Measurements from ENCODE around the gene TCAP. TPM values are rescaled to one million over a fixed set of nuclear protein-coding genes. Genes with fewer than 3 reads are reported as not detected.
A peak's percentile ranks its signal among the peaks of the same experiment; 100 is the strongest.

The TCAP gene
- total RNA-seq, 1 donor from 2014 or later = 5.3 TPM

DNA sequence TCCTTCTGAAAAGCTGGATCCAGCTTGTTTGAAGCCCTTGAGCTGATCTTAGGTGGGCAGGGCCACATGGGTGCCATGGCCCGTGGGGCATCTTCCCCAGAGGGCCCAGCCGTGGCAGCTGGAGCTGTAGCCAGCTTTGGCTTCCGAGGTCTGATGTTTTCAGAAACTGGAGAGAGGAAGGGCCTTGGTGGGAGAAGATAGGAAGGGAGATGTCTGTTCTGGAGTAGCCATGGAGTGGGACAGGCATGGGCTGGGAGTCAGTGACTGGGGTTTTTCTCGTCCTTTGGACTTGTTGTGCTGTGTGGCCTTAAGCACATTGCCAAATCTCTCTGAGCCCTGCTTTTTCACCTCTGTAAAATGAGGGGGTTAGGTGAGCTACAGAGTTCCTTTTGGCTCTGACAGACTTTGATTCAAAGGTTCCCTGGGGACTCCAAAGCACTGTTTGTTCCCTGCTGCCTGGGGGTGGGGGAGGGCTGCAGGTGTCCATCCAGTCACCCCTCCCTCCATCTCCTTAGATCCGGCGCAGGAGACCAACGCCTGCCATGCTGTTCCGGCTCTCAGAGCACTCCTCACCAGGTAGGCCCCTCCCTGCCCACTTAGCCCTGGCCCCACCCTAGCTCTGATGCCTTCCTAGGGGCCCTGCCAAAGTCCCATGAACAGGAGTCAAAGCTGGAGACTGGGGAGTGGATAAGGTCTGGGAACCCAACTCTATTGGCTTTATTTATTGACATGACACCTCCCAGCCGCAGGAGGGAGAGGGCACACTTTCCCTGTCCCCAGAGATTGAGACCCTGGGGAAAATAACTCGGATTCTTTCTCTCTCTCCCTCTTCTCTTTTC is 36.3 kb upstream of the TCAP start:
- H3K27me3 ChIP-seq = peaks cover 33% of the 10 kb centered on the region
- H3K27ac ChIP-seq = peak overlapping the region; percentile 24
- intact Hi-C loops (cut with DNase I) = loop anchor here (10.0 kb wide), 1 partner anchor 126 kb away; no protein-coding TSS in a partner anchor
- DNase-seq = peak; percentile 88
- peak; percentile 73 for ATAC-seq
- no peaks in the 10 kb centered on the region for H3K4me1 ChIP-seq
- TF ChIP-seq CTCF (IDR thresholded peaks at IDR 0.05) = no peak
- no peaks in the 10 kb centered on the region for H3K9me3 ChIP-seq
- peak overlapping the region; percentile 16 for H3K4me3 ChIP-seq
- no peaks in the 10 kb centered on the region for H3K36me3 ChIP-seq

DNA sequence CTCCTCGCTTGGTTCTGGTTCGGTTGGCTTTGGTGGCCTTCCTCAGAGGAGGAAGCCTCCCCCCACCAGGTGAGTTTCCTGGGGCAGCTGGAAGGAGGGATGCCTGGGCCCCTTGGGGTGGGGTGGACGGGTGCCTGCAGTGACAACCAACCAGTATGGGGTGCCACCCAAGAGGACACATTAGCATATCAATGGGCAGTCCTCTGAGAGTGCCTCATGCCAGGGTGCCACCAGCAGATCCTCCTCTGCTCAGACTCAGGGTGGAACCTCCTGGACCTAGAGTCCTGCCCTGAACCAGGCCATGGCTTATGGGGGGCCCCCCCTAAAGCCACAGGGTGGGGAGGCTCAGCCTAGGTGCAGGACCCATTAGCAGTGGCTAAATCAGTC is 35.7 kb upstream of the TCAP start:
- Histone ChIP-seq H3K27me3 (peaks cover 33% of the 10 kb centered on the region), H3K27ac (peak overlapping the region; percentile 24), H3K4me1 (no peaks in the 10 kb centered on the region), H3K36me3 (no peaks in the 10 kb centered on the region), H3K9me3 (no peaks in the 10 kb centered on the region), H3K4me3 (peak overlapping the region; percentile 16)
- ATAC-seq = peak; percentile 3
- intact Hi-C loops (cut with DNase I) = loop anchor here (10.0 kb wide), 1 partner anchor 125 kb away; no protein-coding TSS in a partner anchor
- TF ChIP-seq CTCF (IDR thresholded peaks at IDR 0.05) = no peak
- DNase-seq = no peak

GRCh38 chr17:39629898-39630297 is 35.3 kb upstream of the TCAP start:
- Histone ChIP-seq H3K4me3 (peak overlapping the region; percentile 16), H3K9me3 (no peaks in the 10 kb centered on the region), H3K36me3 (no peaks in the 10 kb centered on the region), H3K27me3 (peaks cover 30% of the 10 kb centered on the region), H3K4me1 (no peaks in the 10 kb centered on the region), H3K27ac (peak overlapping the region; percentile 24)
- no peak for TF ChIP-seq CTCF (IDR thresholded peaks at IDR 0.05)
- no peak for DNase-seq
- no peak for ATAC-seq
- intact Hi-C loops (cut with DNase I) = loop anchor here (10.0 kb wide), 1 partner anchor 125 kb away; no protein-coding TSS in a partner anchor

DNA sequence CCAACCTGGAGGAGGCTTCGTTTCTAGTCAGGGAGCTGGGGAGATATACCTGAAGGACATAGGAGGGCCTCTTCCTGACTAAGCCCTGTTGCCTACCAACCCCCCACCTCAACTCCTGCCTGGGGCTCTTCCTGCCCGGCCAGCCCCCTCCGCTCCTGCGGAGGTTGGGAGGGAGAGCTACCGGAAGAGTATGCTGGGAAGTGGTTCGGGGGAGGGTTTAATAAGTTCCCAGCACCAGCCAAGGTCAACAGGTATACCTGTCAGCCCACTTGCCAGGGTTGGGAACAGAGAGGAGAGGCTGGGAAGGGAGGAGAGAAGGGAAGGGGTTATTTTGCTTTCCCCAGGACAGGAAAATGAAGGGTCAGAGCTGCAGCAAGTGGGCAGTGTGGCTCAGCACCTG is 33.7 kb upstream of the TCAP start:
- intact Hi-C loops (cut with DNase I) = no loop called here
- Histone ChIP-seq H3K4me3 (peak overlapping the region; percentile 23), H3K27me3 (peaks cover 18% of the 10 kb centered on the region), H3K9me3 (no peaks in the 10 kb centered on the region), H3K36me3 (no peaks in the 10 kb centered on the region), H3K27ac (peak overlapping the region; percentile 51), H3K4me1 (peaks cover 4% of the 10 kb centered on the region)
- TF ChIP-seq CTCF (IDR thresholded peaks at IDR 0.05) = no peak
- peak; percentile 68 for ATAC-seq
- DNase-seq = peak; percentile 79

- DNase-seq = peak; percentile 72
- no peak for ATAC-seq
- no peak for TF ChIP-seq CTCF (IDR thresholded peaks at IDR 0.05)
- peaks cover 11% of the 10 kb centered on the region for H3K27me3 ChIP-seq
- peaks cover 8% of the 10 kb centered on the region for H3K4me1 ChIP-seq
- peak overlapping the region; percentile 23 for H3K4me3 ChIP-seq
- H3K9me3 ChIP-seq = no peaks in the 10 kb centered on the region
- intact Hi-C loops (cut with DNase I) = no loop called here
- peak overlapping the region; percentile 51 for H3K27ac ChIP-seq
- no peaks in the 10 kb centered on the region for H3K36me3 ChIP-seq
Observed at GRCh38 chr17:39632153-39632941, 32.8 kb upstream of the TCAP start.

Measured in upper lobe of right lung (tissue), 1 donor.